Measurements from ENCODE around the gene TMEM50A.
"Not testable (repeated sequence)": the region's sequence is repeated elsewhere in the genome, so short reads cannot be mapped to it uniquely, and the experiment has no call there.

Gene TMEM50A

DNA sequence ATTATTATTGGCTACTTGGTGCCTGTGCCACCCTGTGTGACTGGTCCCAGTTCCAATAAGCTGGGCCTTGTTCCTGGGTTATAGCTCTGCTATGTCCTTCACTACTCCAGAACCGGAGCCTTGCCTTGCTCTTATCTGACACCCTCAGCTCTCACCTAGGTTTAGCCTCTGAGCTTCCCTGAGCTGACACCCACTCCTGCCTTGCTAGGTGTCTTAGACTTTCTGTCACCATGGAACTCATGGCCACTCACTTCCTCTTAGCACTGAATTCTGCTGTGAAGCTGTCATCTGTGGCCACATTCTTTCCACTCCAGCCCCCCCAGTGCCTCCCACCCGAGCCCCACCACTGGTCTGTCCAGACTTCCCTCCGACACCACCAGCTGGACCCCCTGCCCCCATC lies 51.6 kb downstream of the TMEM50A start:
- not testable (repeated sequence) for DNase-seq

DNA sequence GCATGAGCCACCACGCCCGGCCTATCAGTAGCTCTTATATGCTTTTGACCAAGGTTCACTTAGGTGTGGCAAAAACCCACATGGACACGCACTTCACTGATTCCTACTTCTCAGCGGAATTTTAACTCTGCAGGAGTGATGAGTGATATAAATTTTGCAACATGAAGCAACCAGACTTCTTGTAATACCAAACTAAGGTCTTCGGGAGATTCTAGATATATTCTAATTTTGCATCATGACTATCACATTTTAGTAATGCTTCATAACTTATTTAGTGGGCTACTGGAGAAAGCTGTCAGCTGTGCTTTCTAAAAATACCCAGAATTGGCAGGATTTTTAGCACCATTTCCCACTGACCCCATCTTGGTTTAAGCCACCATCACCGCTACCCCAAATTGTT lies 54.7 kb downstream of the TMEM50A start:
- DNase-seq = no peak

DNA sequence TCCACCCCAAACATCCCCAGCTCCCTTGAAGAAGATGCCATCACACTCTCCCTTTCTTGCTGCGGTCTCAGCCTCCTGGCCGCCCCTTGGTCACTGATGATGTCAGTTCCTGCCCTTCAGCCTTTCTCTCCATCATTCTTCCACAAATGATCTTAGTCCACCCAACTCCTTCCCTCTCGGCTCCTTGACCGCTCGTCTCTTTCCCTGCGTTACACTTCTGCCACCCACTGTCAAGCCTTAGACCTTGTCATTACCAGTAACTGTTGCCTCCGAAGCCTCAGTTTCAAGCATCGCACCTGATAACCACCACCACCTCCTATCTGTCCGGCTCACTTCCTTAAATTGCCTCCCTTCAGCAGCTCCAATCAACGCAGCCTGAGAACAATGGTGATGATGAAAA lies 59.4 kb downstream of the TMEM50A start:
- DNase-seq = not testable (repeated sequence)

DNA sequence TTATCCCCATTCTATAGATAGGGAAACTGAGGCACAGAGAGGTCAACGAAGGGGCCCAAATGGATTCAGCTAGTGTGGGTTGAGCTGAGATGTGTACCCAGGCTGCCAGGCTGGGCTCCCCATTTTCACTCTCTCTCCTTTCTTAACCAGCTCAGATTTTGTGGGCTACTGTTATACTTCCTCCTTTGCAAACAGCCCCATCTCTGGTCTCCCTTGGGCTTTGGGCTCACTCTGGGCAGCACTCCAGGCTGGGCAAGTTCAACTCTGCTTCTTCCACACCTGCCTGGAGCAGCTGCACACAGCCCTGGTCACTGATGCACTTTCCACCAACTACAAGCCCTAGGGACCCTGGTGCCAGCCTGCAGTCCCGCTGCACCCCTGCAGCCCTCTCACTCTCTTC lies 59.9 kb downstream of the TMEM50A start:
- not testable (repeated sequence) for DNase-seq

DNA sequence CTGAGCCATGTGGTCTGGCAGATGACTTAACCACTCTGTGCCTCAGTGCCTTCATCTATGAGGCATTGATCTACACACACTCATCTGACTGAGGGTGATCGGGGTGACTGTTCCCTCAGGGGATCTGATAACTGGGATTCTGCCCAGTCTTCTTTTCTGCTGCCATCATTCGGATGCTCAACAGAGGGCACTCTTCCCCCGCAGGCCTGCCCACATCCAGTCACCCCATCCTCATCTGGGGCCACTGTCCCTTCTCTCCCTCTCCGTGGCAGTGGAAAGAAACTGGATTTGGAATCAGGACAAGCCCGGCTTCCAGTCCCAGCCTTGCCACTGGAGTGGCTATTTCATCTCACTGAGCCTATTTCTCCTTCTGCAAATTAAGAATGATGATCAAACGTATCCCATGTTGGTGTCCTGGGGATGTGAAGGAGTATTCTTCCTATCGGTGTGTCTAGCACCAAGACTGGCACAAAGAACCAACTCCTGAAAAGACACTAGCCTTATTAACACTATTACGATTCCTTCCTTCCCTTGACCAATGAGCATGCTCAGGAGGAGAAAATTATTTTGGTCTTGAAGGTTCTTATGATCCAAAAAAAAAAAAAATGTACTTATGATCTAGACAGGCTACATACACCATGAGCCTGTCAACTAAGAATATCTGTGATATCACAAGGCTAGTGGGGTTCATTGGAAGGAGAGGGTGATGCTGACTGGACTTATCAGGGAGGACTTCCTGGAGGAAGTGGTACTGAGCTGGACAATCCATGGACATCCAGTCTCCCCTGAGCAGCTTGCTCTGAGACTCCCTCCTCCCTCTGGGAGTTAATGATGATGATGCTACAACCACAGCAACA lies 65.0 kb downstream of the TMEM50A start:
- not testable (repeated sequence) for DNase-seq

DNA sequence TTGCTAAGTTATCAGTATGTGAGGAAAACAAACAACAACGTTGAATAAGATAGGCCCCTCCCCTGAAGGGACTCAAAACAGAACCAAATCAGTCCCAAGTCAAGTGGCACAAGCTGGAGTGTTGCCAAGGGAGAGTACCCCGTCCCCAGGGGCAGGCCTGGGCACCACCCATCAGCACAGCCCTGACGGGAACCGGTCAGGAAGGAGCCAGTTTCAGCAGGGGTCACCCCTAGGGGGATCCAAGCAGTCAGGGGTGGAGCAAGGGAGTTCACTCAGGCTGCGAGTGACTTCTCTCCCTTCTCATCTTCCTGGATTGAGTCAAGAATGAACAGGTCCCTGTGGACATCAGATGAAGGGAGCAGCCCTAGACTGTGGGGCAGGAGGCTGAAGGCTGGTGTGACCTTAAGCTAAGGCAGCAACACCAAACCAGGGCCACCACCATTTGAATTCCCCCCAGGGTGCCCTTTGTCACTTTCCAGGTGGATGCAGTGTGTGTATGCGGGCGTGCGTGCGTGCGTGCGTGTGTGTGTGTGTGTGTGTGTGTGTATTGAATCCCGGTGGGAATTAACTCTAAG lies 67.7 kb downstream of the TMEM50A start:
- not testable (repeated sequence) for DNase-seq

DNA sequence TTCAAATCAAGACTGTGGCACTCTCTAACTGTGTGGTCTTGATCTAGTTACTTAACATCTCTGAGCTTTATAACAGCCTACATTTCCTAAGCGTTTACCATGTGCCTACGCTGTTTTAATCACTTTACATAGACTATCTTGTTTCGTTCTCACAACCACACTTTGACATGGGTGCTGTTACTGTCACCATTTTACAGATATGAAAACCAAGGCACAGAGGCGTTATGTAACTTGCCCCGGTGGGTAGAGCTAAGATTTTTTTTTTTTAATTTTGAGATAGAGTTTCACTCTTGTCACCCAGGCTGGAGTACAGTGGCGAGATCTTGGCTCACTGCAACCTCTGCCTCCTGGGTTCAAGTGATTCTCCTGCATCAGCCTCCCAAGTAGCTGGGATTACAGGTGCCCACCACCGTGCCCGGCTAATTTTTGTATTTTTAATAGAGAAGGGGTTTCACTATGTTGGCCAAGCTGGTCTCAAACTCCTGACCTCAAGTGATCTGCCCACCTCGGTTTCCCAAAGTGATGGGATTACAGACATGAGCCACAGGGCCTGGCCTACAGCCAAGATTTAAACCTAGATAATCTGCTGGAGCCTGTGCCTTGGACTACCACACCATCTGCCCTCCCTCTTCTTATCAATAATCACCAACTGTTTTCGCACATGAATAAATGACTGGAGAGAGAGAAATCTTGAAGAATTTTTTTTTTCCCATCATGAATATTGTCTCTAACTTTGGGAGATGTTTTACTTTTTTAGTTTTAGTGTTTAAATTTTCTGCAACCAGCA lies 71.7 kb downstream of the TMEM50A start:
- DNase-seq = not testable (repeated sequence)

All from GOT3 (cell line).